ENCODE data around the gene KIF21A. TPM values are rescaled to one million over a fixed set of nuclear protein-coding genes. Genes with fewer than 3 reads are reported as not detected.

Gene KIF21A
- total RNA-seq, 4 donors from 2014 or later = 32.2 to 52.6 (median 44.0) TPM

DNA sequence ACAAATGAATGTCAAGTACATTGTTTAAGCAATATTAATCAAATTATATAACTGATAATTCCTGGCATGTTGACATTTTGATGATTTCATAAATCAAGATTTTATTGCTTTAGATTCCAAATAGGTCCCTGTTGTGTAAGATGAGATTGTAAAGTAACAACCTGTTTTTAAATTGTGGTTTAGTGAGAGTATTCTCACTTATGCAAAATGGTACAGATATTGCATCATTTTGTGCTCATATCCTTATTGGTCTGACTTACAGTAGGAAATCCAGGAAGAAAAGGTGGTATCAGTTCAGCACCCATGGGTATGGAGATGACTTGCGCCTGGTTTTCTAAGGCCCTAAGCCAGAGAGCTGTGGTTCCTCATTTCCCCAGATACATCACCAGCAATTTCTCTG, 165.5 kb downstream of the KIF21A start:
- intact Hi-C loops (cut with DNase I; ENCODE audit: low total_unique reads) = loop anchor here (10.0 kb wide), 1 partner anchor 943 kb away; no protein-coding TSS in a partner anchor
- no peak for DNase-seq (ENCODE audit: low spot score in 2 of 2)
- H3K4me3 ChIP-seq (ENCODE audit: low read depth, poor library complexity, severe bottlenecking) = no peak overlapping the region
- 86 to 97% methylated on average over 1 of the region's 1 CpG for WGBS, 2 donors
- no peak for TF ChIP-seq POLR2A (IDR thresholded peaks at IDR 0.05)
- TF ChIP-seq, protein P1, sequence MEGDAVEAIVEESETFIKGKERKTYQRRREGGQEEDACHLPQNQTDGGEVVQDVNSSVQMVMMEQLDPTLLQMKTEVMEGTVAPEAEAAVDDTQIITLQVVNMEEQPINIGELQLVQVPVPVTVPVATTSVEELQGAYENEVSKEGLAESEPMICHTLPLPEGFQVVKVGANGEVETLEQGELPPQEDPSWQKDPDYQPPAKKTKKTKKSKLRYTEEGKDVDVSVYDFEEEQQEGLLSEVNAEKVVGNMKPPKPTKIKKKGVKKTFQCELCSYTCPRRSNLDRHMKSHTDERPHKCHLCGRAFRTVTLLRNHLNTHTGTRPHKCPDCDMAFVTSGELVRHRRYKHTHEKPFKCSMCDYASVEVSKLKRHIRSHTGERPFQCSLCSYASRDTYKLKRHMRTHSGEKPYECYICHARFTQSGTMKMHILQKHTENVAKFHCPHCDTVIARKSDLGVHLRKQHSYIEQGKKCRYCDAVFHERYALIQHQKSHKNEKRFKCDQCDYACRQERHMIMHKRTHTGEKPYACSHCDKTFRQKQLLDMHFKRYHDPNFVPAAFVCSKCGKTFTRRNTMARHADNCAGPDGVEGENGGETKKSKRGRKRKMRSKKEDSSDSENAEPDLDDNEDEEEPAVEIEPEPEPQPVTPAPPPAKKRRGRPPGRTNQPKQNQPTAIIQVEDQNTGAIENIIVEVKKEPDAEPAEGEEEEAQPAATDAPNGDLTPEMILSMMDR (IDR thresholded peaks at IDR 0.05) = no peak

DNA sequence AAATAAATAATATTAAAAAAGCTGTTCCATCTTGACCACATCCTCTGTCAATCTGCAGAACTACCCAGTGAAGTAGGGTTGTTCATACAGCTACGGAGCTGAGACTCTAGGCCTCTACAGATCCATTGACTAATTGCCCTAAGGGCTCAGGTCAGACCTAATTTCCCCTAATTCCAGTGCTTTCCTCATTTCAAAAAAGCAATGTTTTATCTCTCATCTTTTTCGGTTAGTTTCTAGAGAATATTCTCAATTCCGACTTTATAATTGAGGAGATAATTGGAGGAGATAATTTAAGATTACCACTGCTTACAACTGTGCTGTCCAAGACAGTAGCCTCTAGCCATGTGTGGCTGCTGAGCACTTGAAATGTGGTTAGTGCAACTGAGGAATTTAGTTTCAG, 167.1 kb downstream of the KIF21A start:
- H3K4me3 ChIP-seq (ENCODE audit: low read depth, poor library complexity, severe bottlenecking) = no peak overlapping the region
- 68 to 74% methylated on average over 3 of the region's 3 CpGs for WGBS, 2 donors
- no peak for DNase-seq (ENCODE audit: low spot score in 2 of 2)
- intact Hi-C loops (cut with DNase I; ENCODE audit: low total_unique reads) = loop anchor here (10.0 kb wide), 1 partner anchor 941 kb away; no protein-coding TSS in a partner anchor
- TF ChIP-seq POLR2A (IDR thresholded peaks at IDR 0.05) = no peak
- TF ChIP-seq, protein P1 (IDR thresholded peaks at IDR 0.05) = no peak

DNA sequence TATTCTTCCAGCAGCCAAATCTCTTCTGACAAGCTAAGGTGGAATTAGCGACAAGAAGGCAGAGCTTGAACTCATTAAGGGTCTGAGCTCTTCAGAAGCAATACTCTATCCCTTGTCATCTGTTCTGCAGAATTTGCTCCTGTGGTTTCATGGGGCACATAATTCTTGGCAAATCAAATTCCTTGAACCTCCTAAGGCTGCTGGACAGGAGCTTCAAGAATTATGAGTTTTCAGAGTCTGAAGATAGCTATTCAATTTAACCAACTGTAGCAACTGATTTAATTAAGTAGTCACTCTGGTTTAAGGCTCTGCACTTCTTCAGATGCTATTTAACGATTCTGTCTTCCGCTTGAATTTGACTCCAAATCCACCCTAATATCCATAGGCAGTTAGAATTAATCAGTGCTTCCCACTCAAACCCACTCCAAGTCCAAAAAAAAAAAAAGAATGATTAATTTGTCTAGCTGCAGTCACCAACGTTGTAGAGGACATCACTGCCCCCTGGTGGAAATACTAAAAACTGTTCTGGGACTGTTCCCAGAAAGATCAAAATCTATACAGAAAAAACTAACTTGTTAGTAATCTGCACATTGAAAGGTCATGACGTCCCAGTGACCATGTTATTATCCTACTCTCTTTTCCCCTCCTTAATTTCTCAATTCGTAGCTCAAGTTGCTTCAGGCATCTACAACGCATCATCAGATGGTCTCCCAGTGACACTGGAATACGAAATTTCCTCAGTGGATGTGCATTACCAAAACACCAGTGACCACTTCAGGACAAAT, 169.9 kb downstream of the KIF21A start:
- WGBS, 2 donors = 25 to 27% methylated on average over 8 of the region's 8 CpGs
- no peak for TF ChIP-seq POLR2A (IDR thresholded peaks at IDR 0.05)
- TF ChIP-seq, protein P1 (IDR thresholded peaks at IDR 0.05) = no peak
- intact Hi-C loops (cut with DNase I; ENCODE audit: low total_unique reads) = loop anchor here (10.0 kb wide), 1 partner anchor 938 kb away; no protein-coding TSS in a partner anchor
- no peak for DNase-seq (ENCODE audit: low spot score in 2 of 2)
- H3K4me3 ChIP-seq (ENCODE audit: low read depth, poor library complexity, severe bottlenecking) = no peak overlapping the region

DNA sequence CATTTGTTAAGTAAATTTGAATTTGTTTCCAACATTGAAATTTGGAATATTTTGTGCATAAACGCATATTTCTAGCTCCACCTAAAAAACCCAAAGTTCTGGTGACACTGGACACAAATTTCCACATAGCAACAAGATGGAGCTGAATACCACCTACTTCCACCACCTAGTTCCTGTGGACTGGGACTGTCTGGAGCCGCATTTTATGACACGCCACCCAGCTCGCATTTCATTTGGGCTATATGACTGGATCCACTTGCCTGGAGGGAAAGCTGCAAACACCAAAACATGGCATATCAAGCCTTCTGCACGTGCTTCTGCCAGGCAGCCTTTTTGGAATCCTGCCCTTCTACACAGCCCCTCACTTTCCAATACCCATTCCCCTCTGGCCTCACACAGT, 173.4 kb downstream of the KIF21A start:
- 78 to 89% methylated on average over 5 of the region's 5 CpGs for WGBS, 2 donors
- intact Hi-C loops (cut with DNase I; ENCODE audit: low total_unique reads) = no loop called here
- TF ChIP-seq POLR2A (IDR thresholded peaks at IDR 0.05) = no peak
- TF ChIP-seq, protein P1 (IDR thresholded peaks at IDR 0.05) = no peak
- no peak for DNase-seq (ENCODE audit: low spot score in 2 of 2)
- H3K4me3 ChIP-seq (ENCODE audit: low read depth, poor library complexity, severe bottlenecking) = no peak overlapping the region

DNA sequence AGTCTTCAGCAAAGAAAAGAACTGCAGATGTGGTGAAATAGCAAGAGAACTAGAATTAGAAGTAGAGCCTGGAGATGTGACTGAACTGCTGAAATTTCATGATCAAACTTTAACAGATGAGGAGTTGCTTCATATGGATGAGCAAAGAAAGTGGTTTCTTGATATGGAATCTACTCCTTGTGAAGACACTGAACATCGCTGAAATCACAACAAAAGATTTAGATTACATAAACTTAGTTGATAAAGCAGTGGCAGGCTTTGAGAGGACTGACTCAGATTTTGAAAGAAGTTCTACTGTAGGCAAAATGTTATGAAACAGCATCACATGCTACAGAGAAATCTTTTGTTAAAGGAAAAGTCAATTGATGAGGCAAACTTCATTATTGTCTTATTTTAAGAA, 175.0 kb downstream of the KIF21A start:
- TF ChIP-seq, protein P1 (IDR thresholded peaks at IDR 0.05) = no peak
- TF ChIP-seq POLR2A (IDR thresholded peaks at IDR 0.05) = no peak
- DNase-seq (ENCODE audit: low spot score in 2 of 2) = no peak
- H3K4me3 ChIP-seq (ENCODE audit: low read depth, poor library complexity, severe bottlenecking) = no peak overlapping the region
- WGBS, 2 donors = 86 to 87% methylated on average over 1 of the region's 1 CpG
- intact Hi-C loops (cut with DNase I; ENCODE audit: low total_unique reads) = no loop called here

Measured in lower leg skin (tissue), 4 donors.